SU-DHL-6 (cell line): ENCODE data around the gene MOSPD2.

Source experiments
- H2AFZ ChIP-seq: fragments of 200-600 bp; sonication (generic); 2 replicates; pipeline ENCODE4 v1.6.1; 2014; ENCODE audit warnings: low read depth, mild to moderate bottlenecking, moderate library complexity, mixed read lengths, antibody characterized with exemption, low read length; ENCODE audit not compliant: severe bottlenecking
- H3F3A ChIP-seq: fragments of 200-600 bp; shearing (Covaris generic); 2 replicates; pipeline ENCODE4 v1.6.0; 2016; ENCODE audit warnings: antibody characterized with exemption, mild to moderate bottlenecking; ENCODE audit not compliant: insufficient read depth
- H3K27ac ChIP-seq: fragments of 200-600 bp; sonication (generic); 2 replicates; pipeline ENCODE4 v1.5.1; 2016; ENCODE audit warnings: low read depth, mild to moderate bottlenecking, low read length, moderate library complexity, mixed read lengths
- H3K27me3 ChIP-seq: fragments of 200-600 bp; sonication (generic), shearing (Covaris generic); 2 replicates; pipeline ENCODE4 v1.6.0; 2014; ENCODE audit warnings: mild to moderate bottlenecking, low read length
- H3K36me3 ChIP-seq: fragments of 200-600 bp; sonication (generic); 2 replicates; pipeline ENCODE4 v1.6.1; 2014; ENCODE audit warnings: mild to moderate bottlenecking, low read length, mixed read lengths
- H3K4me2 ChIP-seq: fragments of 300-600, 200-600 bp; shearing (Covaris generic), sonication (generic); 2 replicates; pipeline ENCODE4 v1.6.0; 2014; ENCODE audit warnings: low read length, low read depth, mild to moderate bottlenecking; ENCODE audit not compliant: poor library complexity, severe bottlenecking
- H3K4me3 ChIP-seq: fragments of 200-600 bp; sonication (generic); 2 replicates; pipeline ENCODE4 v1.5.1; 2014; ENCODE audit warnings: antibody characterized with exemption, low read length, mild to moderate bottlenecking, mixed read lengths; ENCODE audit not compliant: insufficient read depth, poor library complexity, severe bottlenecking
- H3K79me2 ChIP-seq: fragments of 200-600 bp; sonication (generic); 2 replicates; pipeline ENCODE4 v1.6.1; 2014; ENCODE audit warnings: mild to moderate bottlenecking, low read length, moderate library complexity; ENCODE audit not compliant: insufficient read depth
- H3K9ac ChIP-seq: fragments of 200-600 bp; sonication (generic); 2 replicates; pipeline ENCODE4 v1.7.0; 2014; ENCODE audit warnings: mild to moderate bottlenecking, low read length
- H3K9me2 ChIP-seq: fragments of 200-600 bp; sonication (generic); replicated peaks from 2 replicates; pipeline ENCODE4 v1.6.1; 2014; ENCODE audit warnings: low read length; ENCODE audit not compliant: insufficient read depth
- H3K9me3 ChIP-seq: fragments of 200-600 bp; sonication (generic); 2 replicates; pipeline ENCODE4 v1.6.1; 2014; ENCODE audit warnings: low read length, mixed read lengths; ENCODE audit not compliant: insufficient read depth
- H4K20me1 ChIP-seq: fragments of 200-600 bp; sonication (generic); 2 replicates; pipeline ENCODE4 v1.6.1; 2014; ENCODE audit warnings: low read depth, mild to moderate bottlenecking, antibody characterized with exemption, low read length, moderate library complexity, mixed read lengths
- EZH2phosphoT487 ChIP-seq: fragments of 200-600 bp; sonication (generic), shearing (Covaris generic); conservative IDR thresholded peaks from 2 replicates; pipeline ENCODE4 v1.6.1; 2018; ENCODE audit warnings: mild to moderate bottlenecking, antibody characterized with exemption, low read length, moderate library complexity, mixed read lengths
- TF ChIP-seq, protein P1 (sequence below): fragments of 200-600 bp; sonication (generic); IDR thresholded peaks from one replicate; pipeline ENCODE4 v1.5.1; 2017; ENCODE audit warnings: antibody characterized with exemption, mild to moderate bottlenecking, low read length, moderate library complexity; ENCODE audit not compliant: insufficient read depth, poor library complexity, severe bottlenecking

The MOSPD2 gene

DNA sequence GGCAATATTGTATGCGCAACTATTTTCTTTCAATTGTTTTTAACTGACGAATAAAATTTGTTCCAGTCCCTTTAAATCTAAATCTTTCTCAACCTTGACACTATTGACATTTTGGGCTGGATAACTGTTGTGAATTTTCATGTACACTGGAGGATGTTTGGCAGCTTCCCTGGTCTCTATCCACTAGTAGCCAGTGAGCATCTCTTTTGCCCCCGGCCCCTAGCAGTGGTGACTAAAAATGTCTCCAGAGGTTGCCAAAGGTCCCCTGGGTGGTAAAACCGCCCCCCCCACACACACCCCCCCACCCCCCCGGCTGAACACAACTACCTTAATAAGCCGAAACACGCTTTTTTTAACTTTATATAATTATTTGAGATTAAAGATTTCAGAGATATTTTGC lies 866 bp upstream of the MOSPD2 start:
- peaks cover 69% of the 10 kb centered on the region for H3K79me2 ChIP-seq
- TF ChIP-seq, protein P1, sequence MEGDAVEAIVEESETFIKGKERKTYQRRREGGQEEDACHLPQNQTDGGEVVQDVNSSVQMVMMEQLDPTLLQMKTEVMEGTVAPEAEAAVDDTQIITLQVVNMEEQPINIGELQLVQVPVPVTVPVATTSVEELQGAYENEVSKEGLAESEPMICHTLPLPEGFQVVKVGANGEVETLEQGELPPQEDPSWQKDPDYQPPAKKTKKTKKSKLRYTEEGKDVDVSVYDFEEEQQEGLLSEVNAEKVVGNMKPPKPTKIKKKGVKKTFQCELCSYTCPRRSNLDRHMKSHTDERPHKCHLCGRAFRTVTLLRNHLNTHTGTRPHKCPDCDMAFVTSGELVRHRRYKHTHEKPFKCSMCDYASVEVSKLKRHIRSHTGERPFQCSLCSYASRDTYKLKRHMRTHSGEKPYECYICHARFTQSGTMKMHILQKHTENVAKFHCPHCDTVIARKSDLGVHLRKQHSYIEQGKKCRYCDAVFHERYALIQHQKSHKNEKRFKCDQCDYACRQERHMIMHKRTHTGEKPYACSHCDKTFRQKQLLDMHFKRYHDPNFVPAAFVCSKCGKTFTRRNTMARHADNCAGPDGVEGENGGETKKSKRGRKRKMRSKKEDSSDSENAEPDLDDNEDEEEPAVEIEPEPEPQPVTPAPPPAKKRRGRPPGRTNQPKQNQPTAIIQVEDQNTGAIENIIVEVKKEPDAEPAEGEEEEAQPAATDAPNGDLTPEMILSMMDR = no peak
- TF ChIP-seq EZH2phosphoT487 = no peak
- no peaks in the 10 kb centered on the region for H3K9me3 ChIP-seq
- H3K27ac ChIP-seq = peak overlapping the region; percentile 54; the same call in 1 of the 2 replicates
- no peaks in the 10 kb centered on the region for H4K20me1 ChIP-seq
- peaks cover 19% of the 10 kb centered on the region; the same call in 1 of the 2 replicates for H3K36me3 ChIP-seq
- no peaks in the 10 kb centered on the region for H3K27me3 ChIP-seq
- peak overlapping the region; percentile 69 for H3K4me2 ChIP-seq
- H3K9ac ChIP-seq = peak overlapping the region; percentile 82
- peak overlapping the region; percentile 85 for H3K4me3 ChIP-seq
- no peaks in the 10 kb centered on the region for H3K9me2 ChIP-seq
- no peaks in the 10 kb centered on the region for H3F3A ChIP-seq
- no peak overlapping the region for H2AFZ ChIP-seq

DNA sequence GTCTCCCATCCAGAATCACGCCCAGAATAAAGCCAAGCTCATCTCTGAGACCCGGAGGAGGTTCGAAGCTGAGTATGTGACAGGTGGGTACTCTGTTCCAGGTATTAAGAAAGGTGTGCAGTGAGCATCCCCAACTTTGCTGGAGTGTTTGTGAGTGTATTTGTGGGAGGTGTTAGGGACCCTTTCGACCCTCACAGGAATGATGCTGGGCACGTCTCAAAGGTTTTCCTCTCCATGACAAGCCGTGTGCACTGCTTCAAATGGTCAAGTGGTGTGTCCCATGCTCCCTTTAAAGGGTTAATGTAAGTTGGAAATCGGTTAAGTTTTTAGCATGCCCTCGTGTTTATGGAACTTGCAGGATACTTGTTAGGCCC lies 442 bp downstream of the MOSPD2 start:
- Histone ChIP-seq H3K9ac (peak overlapping the region; percentile 82), H3K4me3 (peak overlapping the region; percentile 82), H2AFZ (peak overlapping the region; percentile 73), H3K27ac (peak overlapping the region; percentile 53; the same call in 1 of the 2 replicates), H3K4me2 (peak overlapping the region; percentile 84), H3K79me2 (peaks cover 56% of the 10 kb centered on the region), H4K20me1 (no peaks in the 10 kb centered on the region), H3F3A (no peaks in the 10 kb centered on the region), H3K9me3 (no peaks in the 10 kb centered on the region), H3K36me3 (peaks cover 5% of the 10 kb centered on the region; the same call in 1 of the 2 replicates), H3K9me2 (no peaks in the 10 kb centered on the region), H3K27me3 (no peaks in the 10 kb centered on the region)
- TF ChIP-seq, protein P1 = no peak
- TF ChIP-seq EZH2phosphoT487 = no peak

DNA sequence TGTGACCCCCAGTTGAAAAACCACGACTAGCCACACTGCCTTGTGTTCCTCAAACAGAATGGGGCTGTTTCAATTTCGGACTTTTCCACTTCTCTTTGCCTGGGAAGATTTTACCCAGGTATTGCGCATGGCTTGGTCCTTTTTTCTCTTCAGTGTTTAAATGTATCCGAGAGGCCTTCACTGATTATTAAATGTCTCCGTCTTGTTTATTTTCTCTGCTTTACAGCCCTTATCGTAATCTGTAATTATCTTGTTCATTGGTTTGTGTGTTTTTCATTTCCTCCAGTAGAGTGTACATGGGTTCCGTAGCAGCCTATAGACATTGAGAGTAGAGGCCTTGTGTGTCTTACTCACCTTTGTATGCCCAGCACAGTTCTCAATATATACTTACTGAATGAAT lies 2.4 kb downstream of the MOSPD2 start:
- TF ChIP-seq EZH2phosphoT487 = no peak
- TF ChIP-seq, protein P1 = no peak
- no peaks in the 10 kb centered on the region for H3K9me2 ChIP-seq
- no peaks in the 10 kb centered on the region for H3K9me3 ChIP-seq
- H3K79me2 ChIP-seq = peaks cover 41% of the 10 kb centered on the region
- no peaks in the 10 kb centered on the region for H3K36me3 ChIP-seq
- H2AFZ ChIP-seq = no peak overlapping the region
- H3K27ac ChIP-seq = no peak overlapping the region
- H3K9ac ChIP-seq = no peak overlapping the region
- H3K4me3 ChIP-seq = no peak overlapping the region
- H3K27me3 ChIP-seq = no peaks in the 10 kb centered on the region
- no peak overlapping the region for H3K4me2 ChIP-seq
- no peaks in the 10 kb centered on the region for H3F3A ChIP-seq
- no peaks in the 10 kb centered on the region for H4K20me1 ChIP-seq
